HL-60 (cell line): ENCODE results near the gene DIAPH3.

ENCODE experiments used
- DNase-seq, 2 experiments: peaks; one replicate each; pipeline ENCODE4 v3.0.0-alpha.2; 2010 to 2020; ENCODE audit warnings: low read depth in 1 of 2, low spot score in 1 of 2
- H3K27ac ChIP-seq: fragments of 250-450 bp; sonication (Bioruptor Pico); replicated peaks from 2 replicates; pipeline ENCODE4 v1.5.1; 2020; ENCODE audit warnings: mild to moderate bottlenecking, moderate library complexity
- H3K27me3 ChIP-seq: fragments of 250-450 bp; sonication (Bioruptor Pico); 2 replicates; pipeline ENCODE4 v1.5.1; 2021; ENCODE audit warnings: mild to moderate bottlenecking, moderate library complexity; ENCODE audit not compliant: insufficient read depth, poor library complexity, severe bottlenecking
- H3K4me3 ChIP-seq: replicated peaks from 2 replicates; pipeline ENCODE4 v1.5.1; 2011; ENCODE audit warnings: mild to moderate bottlenecking, control low read depth, low read length; ENCODE audit not compliant: insufficient read depth
- CTCF ChIP-seq: IDR thresholded peaks from one replicate; pipeline ENCODE4 v1.5.1; 2011; ENCODE audit warnings: low read length, control low read depth, inconsistent platforms; ENCODE audit not compliant: insufficient read depth
- GABPA ChIP-seq: IDR thresholded peaks from 2 replicates; pipeline ENCODE4 v1.6.1; 2012; ENCODE audit warnings: low read depth
- POLR2AphosphoS5 ChIP-seq: IDR thresholded peaks from 2 replicates; pipeline ENCODE4 v1.6.1; 2012; ENCODE audit warnings: low read depth
- REST ChIP-seq: IDR thresholded peaks from 2 replicates; pipeline ENCODE4 v1.6.1; 2012; ENCODE audit warnings: low read depth; ENCODE audit not compliant: insufficient replicate concordance
- SPI1 ChIP-seq: IDR thresholded peaks from 2 replicates; pipeline ENCODE4 v1.6.1; 2012; ENCODE audit warnings: low read depth, mild to moderate bottlenecking, borderline replicate concordance

Gene DIAPH3

GRCh38 chr13:59898066-59898465, 265.7 kb downstream of the DIAPH3 start:
- TF ChIP-seq REST (no peak), GABPA (no peak), CTCF (no peak), POLR2AphosphoS5 (no peak), SPI1 (no peak)
- Histone ChIP-seq H3K27me3 (no peaks in the 10 kb centered on the region), H3K27ac (no peak overlapping the region), H3K4me3 (no peak overlapping the region)
- DNase-seq: no peak

- H3K4me3 ChIP-seq: no peak overlapping the region
- DNase-seq: no peak
- H3K27ac ChIP-seq: no peak overlapping the region
- no peaks in the 10 kb centered on the region for H3K27me3 ChIP-seq
- TF ChIP-seq SPI1 (no peak), POLR2AphosphoS5 (no peak), GABPA (no peak), CTCF (no peak), REST (no peak)
Measured at GRCh38 chr13:59893266-59893665, 270.5 kb downstream of the DIAPH3 start.

- no peak for DNase-seq
- no peak overlapping the region for H3K27ac ChIP-seq
- TF ChIP-seq CTCF (no peak), SPI1 (no peak), GABPA (no peak), POLR2AphosphoS5 (no peak), REST (no peak)
Measured at GRCh38 chr13:59891053-59891452, 272.7 kb downstream of the DIAPH3 start.

More at GRCh38 chr13:59891053-59891452, 272.7 kb downstream of the DIAPH3 start:
- H3K27me3 ChIP-seq: no peaks in the 10 kb centered on the region
- H3K4me3 ChIP-seq: no peak overlapping the region
